IMR-90 (cell line): ENCODE results near the gene IL17A. TPM values are rescaled to one million over a fixed set of nuclear protein-coding genes. Genes with fewer than 3 reads are reported as not detected.
"Not testable (repeated sequence)": the region's sequence is repeated elsewhere in the genome, so short reads cannot be mapped to it uniquely, and the experiment has no call there.

ENCODE experiments used
- ATAC-seq: fragments of 200-7000 bp; cut with Tn5 transposase; 2 replicates; pipeline ENCODE4 v1.9.1; 2020; ENCODE audit warnings: low read depth, mild to moderate bottlenecking, moderate library complexity
- BruUV-seq: library from RNA; stranded (reverse); fragments of 400-500 nt; replicated peaks from 2 replicates; lab custom pipeline; 2021; lab: Mats Ljungman, UMichigan
- CTCF ChIA-PET: fragments of 300-600 bp; formaldehyde crosslinking; extraction: SDS; loops from one replicate; lab custom pipeline; 2021; ENCODE audit warnings: antibody characterized with exemption; lab: Yijun Ruan, JAX
- POLR2A ChIA-PET: fragments of 300-600 bp; sonication (Branson Sonifier 250); formaldehyde crosslinking; loops from one replicate; lab custom pipeline; 2022; ENCODE audit warnings: antibody characterized with exemption; ENCODE audit not compliant: unreplicated experiment; lab: Charles Lee
- DNase-seq: peaks from one replicate; pipeline ENCODE4 v3.0.0; 2013
- H2AFZ ChIP-seq: replicated peaks from 2 replicates; pipeline ENCODE3; 2013; ENCODE audit warnings: low read length, mild to moderate bottlenecking; ENCODE audit not compliant: poor library complexity
- H2AK5ac ChIP-seq: 2 replicates; pipeline ENCODE4 v1.6.1; 2013; ENCODE audit warnings: low read depth, low read length, inconsistent platforms
- H2AK9ac ChIP-seq: replicated peaks from 2 replicates; pipeline ENCODE3; 2013; ENCODE audit warnings: mild to moderate bottlenecking, low read depth, low read length, moderate library complexity; ENCODE audit not compliant: poor library complexity
- H2BK120ac ChIP-seq: 2 replicates; pipeline ENCODE4 v1.6.1; 2013; ENCODE audit warnings: low read depth, low read length, inconsistent platforms
- H2BK15ac ChIP-seq: 3 replicates; pipeline ENCODE4 v1.6.1; 2013; ENCODE audit warnings: low read depth, low read length, inconsistent platforms
- H2BK20ac ChIP-seq: 2 replicates; pipeline ENCODE4 v1.6.1; 2013; ENCODE audit warnings: low read depth, mild to moderate bottlenecking, inconsistent platforms, low read length, moderate library complexity
- H2BK5ac ChIP-seq: 2 replicates; pipeline ENCODE4 v1.6.1; 2013; ENCODE audit warnings: mild to moderate bottlenecking, low read depth, low read length, inconsistent platforms; ENCODE audit not compliant: poor library complexity, severe bottlenecking
- H3K14ac ChIP-seq: replicated peaks from 2 replicates; pipeline ENCODE4 v1.6.1; 2013; ENCODE audit warnings: low read depth, low read length, inconsistent platforms
- H3K18ac ChIP-seq: 2 replicates; pipeline ENCODE4 v1.6.1; 2013; ENCODE audit warnings: low read depth, low read length, control low read depth
- H3K23ac ChIP-seq: 2 replicates; pipeline ENCODE4 v1.6.1; 2013; ENCODE audit warnings: low read depth, low read length, inconsistent platforms
- H3K27ac ChIP-seq: 2 replicates; pipeline ENCODE4 v1.5.1; 2013; ENCODE audit warnings: mild to moderate bottlenecking, control low read depth, low read length; ENCODE audit not compliant: insufficient read depth
- H3K27me3 ChIP-seq: 2 replicates; pipeline ENCODE4 v1.6.1; 2013; ENCODE audit warnings: low read length; ENCODE audit not compliant: control insufficient read depth, insufficient read depth
- H3K36me3 ChIP-seq: 2 replicates; pipeline ENCODE4 v1.6.1; 2013; ENCODE audit warnings: low read length, mixed read lengths; ENCODE audit not compliant: control insufficient read depth, insufficient read depth
- H3K4ac ChIP-seq: 2 replicates; pipeline ENCODE4 v1.6.1; 2013; ENCODE audit warnings: low read depth, low read length, inconsistent platforms
- H3K4me1 ChIP-seq: 2 replicates; pipeline ENCODE4 v1.6.1; 2013; ENCODE audit warnings: low read length, mixed read lengths; ENCODE audit not compliant: control insufficient read depth, insufficient read depth
- H3K4me2 ChIP-seq: 2 replicates; pipeline ENCODE4 v1.6.1; 2013; ENCODE audit warnings: low read depth, mild to moderate bottlenecking, control low read depth, low read length, moderate library complexity
- H3K4me3 ChIP-seq: 2 replicates; pipeline ENCODE4 v1.5.1; 2013; ENCODE audit warnings: low read depth, mild to moderate bottlenecking, control low read depth, low read length, moderate library complexity; ENCODE audit not compliant: insufficient read depth
- H3K56ac ChIP-seq: 2 replicates; pipeline ENCODE4 v1.6.1; 2013; ENCODE audit warnings: low read length, inconsistent platforms; ENCODE audit not compliant: insufficient read depth; ENCODE audit errors: extremely low read depth
- H3K79me1 ChIP-seq, 2 experiments: 2 replicates each; pipeline ENCODE4 v1.6.1; 2013; ENCODE audit warnings: low read length in 2 of 2, inconsistent platforms in 1 of 2, low read depth in 1 of 2
- H3K9ac ChIP-seq: 2 replicates; pipeline ENCODE4 v1.6.1; 2013; ENCODE audit warnings: low read depth, low read length, control low read depth
- H3K9me1 ChIP-seq: 2 replicates; pipeline ENCODE4 v1.6.1; 2013; ENCODE audit warnings: low read length, inconsistent platforms; ENCODE audit not compliant: insufficient read depth
- H3K9me3 ChIP-seq: 2 replicates; pipeline ENCODE4 v1.6.1; 2013; ENCODE audit warnings: low read length; ENCODE audit not compliant: control insufficient read depth, insufficient read depth
- H4K20me1 ChIP-seq: 2 replicates; pipeline ENCODE4 v1.6.1; 2013; ENCODE audit warnings: low read length, inconsistent platforms; ENCODE audit not compliant: insufficient read depth
- H4K5ac ChIP-seq: 2 replicates; pipeline ENCODE4 v1.6.1; 2013; ENCODE audit warnings: mild to moderate bottlenecking, low read depth, low read length, control low read depth
- H4K8ac ChIP-seq, 2 experiments: 2 replicates each; pipeline ENCODE4 v1.6.1; 2013; ENCODE audit warnings: low read depth in 2 of 2, low read length in 2 of 2, control low read depth in 1 of 2, inconsistent platforms in 1 of 2
- H4K91ac ChIP-seq: 2 replicates; pipeline ENCODE4 v1.6.1; 2013; ENCODE audit warnings: low read depth, low read length, inconsistent platforms; ENCODE audit not compliant: insufficient read depth
- CHD1 ChIP-seq: IDR thresholded peaks from 2 replicates; pipeline ENCODE4 v1.6.1; 2012; ENCODE audit warnings: low read depth, low read length, improper control_type of control experiment
- ELK1 ChIP-seq: fragments of 150-350 bp; IDR thresholded peaks from 2 replicates; pipeline ENCODE4 v1.6.1; 2016; ENCODE audit warnings: low read depth, mild to moderate bottlenecking, low read length, moderate library complexity, borderline replicate concordance
- POLR2A ChIP-seq: IDR thresholded peaks from 2 replicates; pipeline ENCODE4 v1.6.1; 2012; ENCODE audit warnings: mild to moderate bottlenecking, low read depth, low read length
- RAD21 ChIP-seq: IDR thresholded peaks from 2 replicates; pipeline ENCODE4 v1.6.1; 2012; ENCODE audit warnings: low read length, improper control_type of control experiment
- WGBS, 2 experiments: methylation state at CpG; one replicate each; pipeline versions ENCODE4 v1.1.5 to v1.1.7; 2013; ENCODE audit warnings: missing lambda C conversion rate in 2 of 2; ENCODE audit not compliant: insufficient read length in 1 of 2; ENCODE audit errors: extremely low coverage in 2 of 2; 5-methylcytosine and 5-hydroxymethylcytosine counted together
- dilution Hi-C: fragments of 300-500 bp; cut with HindIII; formaldehyde crosslinking; loops from one replicate; pipeline ENCODE4 v1.14.3; 2018; ENCODE audit warnings: low sequenced_read_pairs; ENCODE audit not compliant: unreplicated experiment
- in situ Hi-C: fragments of 300-500 bp; cut with MboI; formaldehyde crosslinking; loops from 3 replicates; pipeline ENCODE4 v1.14.3; 2019; ENCODE audit warnings: low sequenced_read_pairs, inconsistent platforms, mixed read lengths
- intact Hi-C: fragments of 100-400 bp; cut with micrococcal nuclease; formaldehyde crosslinking; loops from 2 replicates; pipeline ENCODE4 v1.10.0; 2022
- polyA plus RNA-seq, 3 experiments: library from polyadenylated mRNA; depleted of rRNA; stranded (reverse); fragments of >200 nt; gene quantifications; 2 replicates each; pipeline ENCODE4 v1.2.3, GENCODE V29; 2012; ENCODE audit warnings: low replicate concordance in 1 of 3
- total RNA-seq: library from RNA; depleted of rRNA; stranded (reverse); fragments of >200 nt; gene quantifications from 2 replicates; pipeline ENCODE4 v1.2.3, GENCODE V29; 2012

Gene IL17A
- total and polyA plus RNA-seq, 2 of the 4 experiments (the other 2 are of a cell fraction) = not detected

- no peak for TF ChIP-seq ELK1
- no peak for TF ChIP-seq RAD21
- TF ChIP-seq POLR2A = no peak
- no peak for TF ChIP-seq CHD1
Observed at GRCh38 chr6:52167267-52167666, 18.9 kb upstream of the IL17A start (continued).

GRCh38 chr6:52168351-52168750, 17.8 kb upstream of the IL17A start:
- POLR2A ChIA-PET, H3K27me3 ChIP-seq, H3K4me3 ChIP-seq, H3K4me1 ChIP-seq, H3K14ac ChIP-seq, H4K5ac ChIP-seq, intact Hi-C loops, BruUV-seq, H3K9ac ChIP-seq, ATAC-seq, H3K9me1 ChIP-seq, H2BK15ac ChIP-seq, H3K23ac ChIP-seq, CTCF ChIA-PET, H3K27ac ChIP-seq, H3K18ac ChIP-seq, H3K36me3 ChIP-seq, H2BK120ac ChIP-seq, H2BK20ac ChIP-seq, H3K56ac ChIP-seq, H4K20me1 ChIP-seq, H2BK5ac ChIP-seq, DNase-seq, dilution Hi-C loops, H3K9me3 ChIP-seq, H3K4ac ChIP-seq, H2AK9ac ChIP-seq, H2AK5ac ChIP-seq, H3K79me1 ChIP-seq, H3K4me2 ChIP-seq, H4K91ac ChIP-seq, H2AFZ ChIP-seq, H4K8ac ChIP-seq: not testable (repeated sequence)
- in situ Hi-C loops = loop anchor here (10.0 kb wide), 1 partner anchor 226 kb away; no protein-coding TSS in a partner anchor
- no CpG with 5 or more reads among the region's 3 CpGs for WGBS, 2 experiments
